ENCODE measurements around the gene FAM222B. TPM values are rescaled to one million over a fixed set of nuclear protein-coding genes. Genes with fewer than 3 reads are reported as not detected.

Gene FAM222B
- total and polyA plus RNA-seq, 9 of the 15 experiments (the other 6 are each of a cell fraction or from before 2014, with no cell fraction given), result 4.0 to 34.6 (median 7.5) TPM

- TF ChIP-seq, protein P1, sequence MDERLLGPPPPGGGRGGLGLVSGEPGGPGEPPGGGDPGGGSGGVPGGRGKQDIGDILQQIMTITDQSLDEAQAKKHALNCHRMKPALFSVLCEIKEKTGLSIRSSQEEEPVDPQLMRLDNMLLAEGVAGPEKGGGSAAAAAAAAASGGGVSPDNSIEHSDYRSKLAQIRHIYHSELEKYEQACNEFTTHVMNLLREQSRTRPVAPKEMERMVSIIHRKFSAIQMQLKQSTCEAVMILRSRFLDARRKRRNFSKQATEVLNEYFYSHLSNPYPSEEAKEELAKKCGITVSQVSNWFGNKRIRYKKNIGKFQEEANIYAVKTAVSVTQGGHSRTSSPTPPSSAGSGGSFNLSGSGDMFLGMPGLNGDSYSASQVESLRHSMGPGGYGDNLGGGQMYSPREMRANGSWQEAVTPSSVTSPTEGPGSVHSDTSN (CRISPR knock-in tag; IDR thresholded peaks at IDR 0.05; ENCODE audit: low read depth), result no peak
- TF ChIP-seq, protein P1 (tag; conservative IDR thresholded peaks at IDR 0.05; ENCODE audit: low read depth), result no peak
- TF ChIP-seq ARID2 (IDR thresholded peaks at IDR 0.05), result peak; percentile 98
- TF ChIP-seq EP300 (IDR thresholded peaks at IDR 0.05; ENCODE audit: low read length), result peak; percentile 38; the same call in 1 of the 2 replicates
- peak; percentile 73 for TF ChIP-seq LEF1 (IDR thresholded peaks at IDR 0.05)
- TF ChIP-seq, protein P2, sequence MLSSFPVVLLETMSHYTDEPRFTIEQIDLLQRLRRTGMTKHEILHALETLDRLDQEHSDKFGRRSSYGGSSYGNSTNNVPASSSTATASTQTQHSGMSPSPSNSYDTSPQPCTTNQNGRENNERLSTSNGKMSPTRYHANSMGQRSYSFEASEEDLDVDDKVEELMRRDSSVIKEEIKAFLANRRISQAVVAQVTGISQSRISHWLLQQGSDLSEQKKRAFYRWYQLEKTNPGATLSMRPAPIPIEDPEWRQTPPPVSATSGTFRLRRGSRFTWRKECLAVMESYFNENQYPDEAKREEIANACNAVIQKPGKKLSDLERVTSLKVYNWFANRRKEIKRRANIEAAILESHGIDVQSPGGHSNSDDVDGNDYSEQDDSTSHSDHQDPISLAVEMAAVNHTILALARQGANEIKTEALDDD (IDR thresholded peaks at IDR 0.05), result peak; percentile 87
- no peak for TF ChIP-seq NR3C1 (CRISPR knock-in tag; IDR thresholded peaks at IDR 0.05)
- TF ChIP-seq TAL1 (IDR thresholded peaks at IDR 0.05), result no peak; the same call in 1 of the 2 replicates
- TF ChIP-seq SAP30 (IDR thresholded peaks at IDR 0.05; ENCODE audit: borderline replicate concordance, insufficient read depth, low read depth, low read length, poor library complexity, severe bottlenecking), result peak; percentile 83
- TF ChIP-seq ETS1 (conservative IDR thresholded peaks at IDR 0.05; ENCODE audit: control insufficient read depth, low read depth, low read length), result peak; percentile 25
- TF ChIP-seq SREBF2 (CRISPR knock-in tag; IDR thresholded peaks at IDR 0.05), result 0 out of 2 replicates have a peak, but pooled peaks have one; percentile 19
- no peak for TF ChIP-seq ZZZ3 (IDR thresholded peaks at IDR 0.05)
- TF ChIP-seq TAF1 (IDR thresholded peaks at IDR 0.05; ENCODE audit: control insufficient read depth, extremely low read depth, insufficient read depth, low read length, severe bottlenecking), result peak; percentile 61
Measured at GRCh38 chr17:28726627-28727491, 115.7 kb downstream of the FAM222B start (continued).

All from K562 (cell line).